ENCODE data around the gene KCNQ2. TPM values are rescaled to one million over a fixed set of nuclear protein-coding genes. Genes with fewer than 3 reads are reported as not detected.

KCNQ2 gene
- total RNA-seq, 4 donors from 2014 or later: 0.76 TPM; not detected in 3

GRCh38 chr20:63466250-63466825, 6.1 kb downstream of the KCNQ2 start:
- H3K36me3 ChIP-seq: no peaks in the 10 kb centered on the region
- whole genome bisulfite sequencing: 75% methylated on average over 13 of the region's 55 CpGs
- no peak overlapping the region for H3K4me3 ChIP-seq
- no peaks in the 10 kb centered on the region for H3K9me3 ChIP-seq
- no peak for TF ChIP-seq POLR2A (IDR thresholded peaks at IDR 0.05)
- no peak for TF ChIP-seq CTCF (IDR thresholded peaks at IDR 0.05)
- no peak for TF ChIP-seq EP300 (IDR thresholded peaks at IDR 0.05)
- no peak for TF ChIP-seq POLR2AphosphoS5 (IDR thresholded peaks at IDR 0.05)
- no peak for DNase-seq (ENCODE audit: low spot score in 2 of 2)
- no peak overlapping the region for H3K27ac ChIP-seq
- H3K27me3 ChIP-seq: peaks cover 95% of the 10 kb centered on the region
- peaks cover 2% of the 10 kb centered on the region for H3K4me1 ChIP-seq

- no peak overlapping the region for H3K4me3 ChIP-seq
These were observed 6.8 kb downstream of the KCNQ2 start for GRCh38 chr20:63465380-63466249.

GRCh38 chr20:63464289-63464635, 8.2 kb downstream of the KCNQ2 start:
- Histone ChIP-seq H3K27ac (no peak overlapping the region), H3K27me3 (peaks cover 90% of the 10 kb centered on the region), H3K4me3 (no peak overlapping the region), H3K4me1 (no peaks in the 10 kb centered on the region), H3K9me3 (no peaks in the 10 kb centered on the region), H3K36me3 (no peaks in the 10 kb centered on the region)
- TF ChIP-seq CTCF (IDR thresholded peaks at IDR 0.05): no peak
- TF ChIP-seq POLR2A (IDR thresholded peaks at IDR 0.05): no peak
- TF ChIP-seq EP300 (IDR thresholded peaks at IDR 0.05): no peak
- TF ChIP-seq POLR2AphosphoS5 (IDR thresholded peaks at IDR 0.05): no peak
- no peak for DNase-seq (ENCODE audit: low spot score in 2 of 2)
- 85% methylated on average over 7 of the region's 12 CpGs for WGBS

More at GRCh38 chr20:63465380-63466249, 6.8 kb downstream of the KCNQ2 start:
- Histone ChIP-seq H3K27ac (no peak overlapping the region), H3K9me3 (no peaks in the 10 kb centered on the region), H3K4me1 (no peaks in the 10 kb centered on the region), H3K27me3 (peaks cover 95% of the 10 kb centered on the region), H3K36me3 (no peaks in the 10 kb centered on the region)
- TF ChIP-seq CTCF (IDR thresholded peaks at IDR 0.05): no peak
- TF ChIP-seq EP300 (IDR thresholded peaks at IDR 0.05): no peak
- TF ChIP-seq POLR2A (IDR thresholded peaks at IDR 0.05): no peak
- no peak for TF ChIP-seq POLR2AphosphoS5 (IDR thresholded peaks at IDR 0.05)
- no peak for DNase-seq (ENCODE audit: low spot score in 2 of 2)
- WGBS: 66% methylated on average over 25 of the region's 56 CpGs

DNA sequence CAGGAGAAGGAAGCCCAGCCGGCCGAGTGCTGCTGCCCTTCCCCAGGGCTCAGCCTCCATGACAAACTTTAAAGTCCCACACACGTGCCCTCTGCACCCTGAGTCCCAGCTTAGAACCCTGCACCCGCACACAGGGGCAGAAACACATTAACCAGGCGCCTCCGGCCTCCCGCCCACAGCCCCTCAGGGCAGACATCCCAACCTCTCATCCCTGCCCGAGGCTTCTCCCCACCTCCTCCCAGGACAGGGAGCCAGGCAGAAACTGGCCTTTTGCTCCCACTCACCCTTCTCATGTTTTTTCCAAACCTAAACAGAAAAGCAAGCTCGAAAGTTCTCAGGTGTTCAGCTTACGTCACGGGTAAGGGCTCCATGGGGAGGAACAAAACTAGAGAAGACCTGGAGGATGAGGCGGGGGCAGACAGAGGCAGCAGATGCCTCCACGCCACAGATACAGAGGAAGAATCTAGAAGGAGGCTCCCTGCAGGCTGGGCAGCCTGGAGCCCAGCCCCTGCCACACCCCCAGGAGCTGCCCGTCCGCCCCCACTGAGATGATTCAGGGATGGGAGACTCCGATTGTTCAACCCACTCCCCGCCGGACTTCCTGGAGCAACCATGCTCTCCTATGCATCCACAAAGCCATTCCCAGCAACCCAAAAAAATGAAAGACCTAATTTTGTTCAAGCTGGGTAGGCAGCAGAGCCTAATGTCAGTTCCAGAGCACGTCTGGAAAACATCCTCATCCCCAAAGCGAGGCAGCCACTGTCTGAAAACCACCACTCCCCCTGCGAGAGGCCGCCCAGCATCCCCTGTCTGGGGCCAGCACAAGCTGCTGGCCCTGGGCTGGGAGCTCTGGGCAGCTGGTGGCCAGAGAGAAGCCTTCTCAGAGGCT, 8.8 kb downstream of the KCNQ2 start:
- H3K27me3 ChIP-seq: peaks cover 88% of the 10 kb centered on the region
- H3K27ac ChIP-seq: no peak overlapping the region
- TF ChIP-seq EP300 (IDR thresholded peaks at IDR 0.05) (no peak), POLR2A (IDR thresholded peaks at IDR 0.05) (no peak), CTCF (IDR thresholded peaks at IDR 0.05) (no peak), POLR2AphosphoS5 (IDR thresholded peaks at IDR 0.05) (no peak)
- H3K9me3 ChIP-seq: no peaks in the 10 kb centered on the region
- 43% methylated on average over 21 of the region's 22 CpGs for WGBS
- DNase-seq (ENCODE audit: low spot score in 2 of 2): no peak
- H3K4me1 ChIP-seq: no peaks in the 10 kb centered on the region
- no peaks in the 10 kb centered on the region for H3K36me3 ChIP-seq
- H3K4me3 ChIP-seq: no peak overlapping the region
